ENCODE measurements around the gene MRPL52. TPM values are rescaled to one million over a fixed set of nuclear protein-coding genes. Genes with fewer than 3 reads are reported as not detected.

Gene MRPL52
- 10 to 100 TPM; 36.5 to 70.1 (median 62.2) TPM for total RNA-seq
- 45.2 TPM for total RNA-seq (2013)
- 19.5 to 75.5 (median 34.6) reads per million in 29 experiments for total RNA-seq

GRCh38 chr14:22829661-22830442, at the start of gene MRPL52:
Gene MRPL52, plus strand, starts transcription at chr14:22829887. Its CDS starts 26 bp downstream, at chr14:22829913.
- ChIA-PET POLR2A (interaction anchor here in 1 of 2 donors (0.5 to 1.0 kb wide), 5 partner anchors 64 to 674 kb away, joined by 3 to 5 read pairs (median 3); partner anchors contain the start of genes ACIN1 and C14orf119), CTCF (interaction anchor here (0.7 to 2.0 kb wide), 7 partner anchors 23 to 260 kb away, joined by 3 to 7 read pairs (median 4); partner anchors contain the start of genes DAD1 (in 1 of the 2) and OXA1L (in 1 of the 2))
- Mint-ChIP-seq H3K27ac (peak within 1 kb of the TSS; percentile 91 to 97), H3K4me3 (peak within 1 kb of the TSS; percentile 89 to 93 (median 90)), H3K4me1 (peaks cover 26 to 34% (median 31%) of the 10 kb centered on the region in 3 donors), H3K9me3 (peaks cover 0 to 3% (median 0%) of the 10 kb centered on the region in 3 donors), H3K36me3 (peaks cover 17% of the 10 kb centered on the region), H3K27me3 (no peaks in the 10 kb centered on the region)
- H3K27me3 ChIP-seq (replicated peaks in 1 of 2; ENCODE audit: control insufficient read depth in 2 of 2, extremely low read depth in 1 of 2, insufficient read depth in 2 of 2, low read length in 1 of 2): peaks cover 0 to 11% of the 10 kb centered on the region in 2 experiments
- H3K27ac ChIP-seq (ENCODE audit: low read length): peak within 1 kb of the TSS; percentile 77
- no peaks in the 10 kb centered on the region for H3K9me3 ChIP-seq
- H3K36me3 ChIP-seq (ENCODE audit: control insufficient read depth in 2 of 2, extremely low read depth in 1 of 2, insufficient read depth in 1 of 2, low read length in 1 of 2): peaks cover 1 to 27% of the 10 kb centered on the region in 2 donors
- peak within 1 kb of the TSS; percentile 85 to 99 for H3K4me3 ChIP-seq (ENCODE audit: control insufficient read depth in 1 of 2, extremely low read depth in 1 of 2, low read length in 1 of 2)
- H3K4me1 ChIP-seq (ENCODE audit: control insufficient read depth in 1 of 2, extremely low read depth in 1 of 2, insufficient read depth in 2 of 2, low read length in 2 of 2): peaks cover 9 to 22% of the 10 kb centered on the region in 2 experiments
- 0% methylated on average over 37 of the region's 41 CpGs for WGBS (ENCODE audit: insufficient coverage)
- peak; percentile 95 to 99 (median 98) for ATAC-seq (replicated peaks in 1 of 4)
- DNase-seq: peak; percentile 74 to 95 (median 90)

GRCh38 chr14:22780105-22780679, 49.5 kb upstream of the MRPL52 start:
- ATAC-seq (replicated peaks in 1 of 4) (no peak), DNase-seq (no peak)
- ChIA-PET CTCF (no interaction called here), POLR2A (no interaction called here)
- Histone ChIP-seq H3K27me3 (replicated peaks in 1 of 2; ENCODE audit: control insufficient read depth in 2 of 2, extremely low read depth in 1 of 2, insufficient read depth in 2 of 2, low read length in 1 of 2) (peaks cover 0 to 6% of the 10 kb centered on the region in 2 experiments), H3K4me1 (ENCODE audit: control insufficient read depth in 1 of 2, extremely low read depth in 1 of 2, insufficient read depth in 2 of 2, low read length in 2 of 2) (no peaks in the 10 kb centered on the region), H3K27ac (ENCODE audit: low read length) (no peak overlapping the region), H3K4me3 (ENCODE audit: control insufficient read depth in 1 of 2, extremely low read depth in 1 of 2, low read length in 1 of 2) (no peak overlapping the region), H3K9me3 (no peaks in the 10 kb centered on the region), H3K36me3 (ENCODE audit: control insufficient read depth in 2 of 2, extremely low read depth in 1 of 2, insufficient read depth in 1 of 2, low read length in 1 of 2) (no peaks in the 10 kb centered on the region)
- no peaks in the 10 kb centered on the region for H3K4me1 Mint-ChIP-seq
- no peak overlapping the region for H3K27ac Mint-ChIP-seq
- WGBS (ENCODE audit: insufficient coverage): no CpG with 5 or more reads among the region's 2 CpGs
- H3K36me3 Mint-ChIP-seq: no peaks in the 10 kb centered on the region
- no peaks in the 10 kb centered on the region for H3K27me3 Mint-ChIP-seq
- no peak overlapping the region for H3K4me3 Mint-ChIP-seq
- H3K9me3 Mint-ChIP-seq: no peaks in the 10 kb centered on the region

GRCh38 chr14:22780941-22781300, 48.8 kb upstream of the MRPL52 start:
- Histone ChIP-seq H3K27ac (ENCODE audit: low read length) (no peak overlapping the region), H3K9me3 (no peaks in the 10 kb centered on the region), H3K4me3 (ENCODE audit: control insufficient read depth in 1 of 2, extremely low read depth in 1 of 2, low read length in 1 of 2) (no peak overlapping the region), H3K27me3 (replicated peaks in 1 of 2; ENCODE audit: control insufficient read depth in 2 of 2, extremely low read depth in 1 of 2, insufficient read depth in 2 of 2, low read length in 1 of 2) (peaks cover 0 to 6% of the 10 kb centered on the region in 2 experiments), H3K36me3 (ENCODE audit: control insufficient read depth in 2 of 2, extremely low read depth in 1 of 2, insufficient read depth in 1 of 2, low read length in 1 of 2) (no peaks in the 10 kb centered on the region), H3K4me1 (ENCODE audit: control insufficient read depth in 1 of 2, extremely low read depth in 1 of 2, insufficient read depth in 2 of 2, low read length in 2 of 2) (no peaks in the 10 kb centered on the region)
- ChIA-PET POLR2A (no interaction called here), CTCF (no interaction called here)
- WGBS (ENCODE audit: insufficient coverage): 86% methylated on average over 2 of the region's 5 CpGs
- no peak for DNase-seq
- no peak overlapping the region for H3K4me3 Mint-ChIP-seq
- ATAC-seq (replicated peaks in 1 of 4): no peak
- H3K9me3 Mint-ChIP-seq: no peaks in the 10 kb centered on the region
- H3K27ac Mint-ChIP-seq: no peak overlapping the region
- H3K27me3 Mint-ChIP-seq: no peaks in the 10 kb centered on the region
- H3K4me1 Mint-ChIP-seq: no peaks in the 10 kb centered on the region
- no peaks in the 10 kb centered on the region for H3K36me3 Mint-ChIP-seq

- Mint-ChIP-seq H3K27ac (peak overlapping the region in 1 of 2 donors; percentile 22), H3K9me3 (no peaks in the 10 kb centered on the region), H3K4me3 (no peak overlapping the region), H3K27me3 (no peaks in the 10 kb centered on the region), H3K4me1 (no peaks in the 10 kb centered on the region), H3K36me3 (no peaks in the 10 kb centered on the region)
- no peaks in the 10 kb centered on the region for H3K9me3 ChIP-seq
- POLR2A ChIA-PET: interaction anchor here in 1 of 2 donors (0.6 kb wide), 1 partner anchor 242 kb away, joined by 6 read pairs; no protein-coding TSS in a partner anchor
- ATAC-seq (replicated peaks in 1 of 4): no peak
- WGBS (ENCODE audit: insufficient coverage): 0% methylated on average over 1 of the region's 1 CpG
- no peaks in the 10 kb centered on the region for H3K4me1 ChIP-seq (ENCODE audit: control insufficient read depth in 1 of 2, extremely low read depth in 1 of 2, insufficient read depth in 2 of 2, low read length in 2 of 2)
- H3K4me3 ChIP-seq (ENCODE audit: control insufficient read depth in 1 of 2, extremely low read depth in 1 of 2, low read length in 1 of 2): no peak overlapping the region
- no peak for DNase-seq
- CTCF ChIA-PET: no interaction called here
- H3K27me3 ChIP-seq (replicated peaks in 1 of 2; ENCODE audit: control insufficient read depth in 2 of 2, extremely low read depth in 1 of 2, insufficient read depth in 2 of 2, low read length in 1 of 2): peaks cover 0 to 6% of the 10 kb centered on the region in 2 experiments
- no peaks in the 10 kb centered on the region for H3K36me3 ChIP-seq (ENCODE audit: control insufficient read depth in 2 of 2, extremely low read depth in 1 of 2, insufficient read depth in 1 of 2, low read length in 1 of 2)
- H3K27ac ChIP-seq (ENCODE audit: low read length): no peak overlapping the region
These were observed 48.2 kb upstream of the MRPL52 start for GRCh38 chr14:22781301-22781991.

GRCh38 chr14:22786685-22787084, 43.0 kb upstream of the MRPL52 start:
- no peak overlapping the region for H3K27ac Mint-ChIP-seq
- Histone ChIP-seq H3K4me1 (ENCODE audit: control insufficient read depth in 1 of 2, extremely low read depth in 1 of 2, insufficient read depth in 2 of 2, low read length in 2 of 2) (no peaks in the 10 kb centered on the region), H3K27me3 (replicated peaks in 1 of 2; ENCODE audit: control insufficient read depth in 2 of 2, extremely low read depth in 1 of 2, insufficient read depth in 2 of 2, low read length in 1 of 2) (peaks cover 0 to 8% of the 10 kb centered on the region in 2 experiments), H3K36me3 (ENCODE audit: control insufficient read depth in 2 of 2, extremely low read depth in 1 of 2, insufficient read depth in 1 of 2, low read length in 1 of 2) (no peaks in the 10 kb centered on the region), H3K27ac (ENCODE audit: low read length) (no peak overlapping the region), H3K9me3 (no peaks in the 10 kb centered on the region), H3K4me3 (ENCODE audit: control insufficient read depth in 1 of 2, extremely low read depth in 1 of 2, low read length in 1 of 2) (no peak overlapping the region)
- no peak overlapping the region for H3K4me3 Mint-ChIP-seq
- ATAC-seq (replicated peaks in 1 of 4): no peak
- no peaks in the 10 kb centered on the region for H3K4me1 Mint-ChIP-seq
- no peaks in the 10 kb centered on the region for H3K36me3 Mint-ChIP-seq
- no CpG with 5 or more reads among the region's 4 CpGs for WGBS (ENCODE audit: insufficient coverage)
- no peaks in the 10 kb centered on the region for H3K27me3 Mint-ChIP-seq
- DNase-seq: no peak
- H3K9me3 Mint-ChIP-seq: no peaks in the 10 kb centered on the region
- ChIA-PET POLR2A (no interaction called here), CTCF (interaction anchor here in 1 of 2 donors (0.6 kb wide), 1 partner anchor 124 kb away, joined by 3 read pairs; no protein-coding TSS in a partner anchor)

GRCh38 chr14:22791301-22791700, 38.4 kb upstream of the MRPL52 start:
- H3K27me3 Mint-ChIP-seq: peaks cover 6 to 7% of the 10 kb centered on the region in 2 donors
- Histone ChIP-seq H3K9me3 (no peaks in the 10 kb centered on the region), H3K27me3 (replicated peaks in 1 of 2; ENCODE audit: control insufficient read depth in 2 of 2, extremely low read depth in 1 of 2, insufficient read depth in 2 of 2, low read length in 1 of 2) (peaks cover 0 to 5% of the 10 kb centered on the region in 2 experiments), H3K27ac (ENCODE audit: low read length) (no peak overlapping the region), H3K36me3 (ENCODE audit: control insufficient read depth in 2 of 2, extremely low read depth in 1 of 2, insufficient read depth in 1 of 2, low read length in 1 of 2) (no peaks in the 10 kb centered on the region), H3K4me1 (ENCODE audit: control insufficient read depth in 1 of 2, extremely low read depth in 1 of 2, insufficient read depth in 2 of 2, low read length in 2 of 2) (no peaks in the 10 kb centered on the region), H3K4me3 (ENCODE audit: control insufficient read depth in 1 of 2, extremely low read depth in 1 of 2, low read length in 1 of 2) (no peak overlapping the region)
- no peaks in the 10 kb centered on the region for H3K36me3 Mint-ChIP-seq
- no peak overlapping the region for H3K27ac Mint-ChIP-seq
- 69% methylated on average over 2 of the region's 3 CpGs for WGBS (ENCODE audit: insufficient coverage)
- H3K9me3 Mint-ChIP-seq: no peaks in the 10 kb centered on the region
- ChIA-PET CTCF (interaction anchor here (0.6 to 0.7 kb wide), 3 partner anchors 101 to 220 kb away, joined by 3 to 7 read pairs (median 4); no protein-coding TSS in a partner anchor), POLR2A (no interaction called here)
- DNase-seq (no peak), ATAC-seq (replicated peaks in 1 of 4) (no peak)
- H3K4me1 Mint-ChIP-seq: no peaks in the 10 kb centered on the region
- no peak overlapping the region for H3K4me3 Mint-ChIP-seq
